Stimulated activated CD8-positive, alpha-beta memory T cell treated with anti-CD3 and anti-CD28 coated beads, Interleukin-15, amount 100 ng/mL, for 1 hour (primary cell): ENCODE measurements around the gene MAP3K13.

Experiments
- DNase-seq: peaks from one replicate; pipeline ENCODE4 v3.0.0-alpha.2; 2020; ENCODE audit warnings: low read depth

The MAP3K13 gene, protein sequence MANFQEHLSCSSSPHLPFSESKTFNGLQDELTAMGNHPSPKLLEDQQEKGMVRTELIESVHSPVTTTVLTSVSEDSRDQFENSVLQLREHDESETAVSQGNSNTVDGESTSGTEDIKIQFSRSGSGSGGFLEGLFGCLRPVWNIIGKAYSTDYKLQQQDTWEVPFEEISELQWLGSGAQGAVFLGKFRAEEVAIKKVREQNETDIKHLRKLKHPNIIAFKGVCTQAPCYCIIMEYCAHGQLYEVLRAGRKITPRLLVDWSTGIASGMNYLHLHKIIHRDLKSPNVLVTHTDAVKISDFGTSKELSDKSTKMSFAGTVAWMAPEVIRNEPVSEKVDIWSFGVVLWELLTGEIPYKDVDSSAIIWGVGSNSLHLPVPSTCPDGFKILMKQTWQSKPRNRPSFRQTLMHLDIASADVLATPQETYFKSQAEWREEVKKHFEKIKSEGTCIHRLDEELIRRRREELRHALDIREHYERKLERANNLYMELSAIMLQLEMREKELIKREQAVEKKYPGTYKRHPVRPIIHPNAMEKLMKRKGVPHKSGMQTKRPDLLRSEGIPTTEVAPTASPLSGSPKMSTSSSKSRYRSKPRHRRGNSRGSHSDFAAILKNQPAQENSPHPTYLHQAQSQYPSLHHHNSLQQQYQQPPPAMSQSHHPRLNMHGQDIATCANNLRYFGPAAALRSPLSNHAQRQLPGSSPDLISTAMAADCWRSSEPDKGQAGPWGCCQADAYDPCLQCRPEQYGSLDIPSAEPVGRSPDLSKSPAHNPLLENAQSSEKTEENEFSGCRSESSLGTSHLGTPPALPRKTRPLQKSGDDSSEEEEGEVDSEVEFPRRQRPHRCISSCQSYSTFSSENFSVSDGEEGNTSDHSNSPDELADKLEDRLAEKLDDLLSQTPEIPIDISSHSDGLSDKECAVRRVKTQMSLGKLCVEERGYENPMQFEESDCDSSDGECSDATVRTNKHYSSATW

DNA sequence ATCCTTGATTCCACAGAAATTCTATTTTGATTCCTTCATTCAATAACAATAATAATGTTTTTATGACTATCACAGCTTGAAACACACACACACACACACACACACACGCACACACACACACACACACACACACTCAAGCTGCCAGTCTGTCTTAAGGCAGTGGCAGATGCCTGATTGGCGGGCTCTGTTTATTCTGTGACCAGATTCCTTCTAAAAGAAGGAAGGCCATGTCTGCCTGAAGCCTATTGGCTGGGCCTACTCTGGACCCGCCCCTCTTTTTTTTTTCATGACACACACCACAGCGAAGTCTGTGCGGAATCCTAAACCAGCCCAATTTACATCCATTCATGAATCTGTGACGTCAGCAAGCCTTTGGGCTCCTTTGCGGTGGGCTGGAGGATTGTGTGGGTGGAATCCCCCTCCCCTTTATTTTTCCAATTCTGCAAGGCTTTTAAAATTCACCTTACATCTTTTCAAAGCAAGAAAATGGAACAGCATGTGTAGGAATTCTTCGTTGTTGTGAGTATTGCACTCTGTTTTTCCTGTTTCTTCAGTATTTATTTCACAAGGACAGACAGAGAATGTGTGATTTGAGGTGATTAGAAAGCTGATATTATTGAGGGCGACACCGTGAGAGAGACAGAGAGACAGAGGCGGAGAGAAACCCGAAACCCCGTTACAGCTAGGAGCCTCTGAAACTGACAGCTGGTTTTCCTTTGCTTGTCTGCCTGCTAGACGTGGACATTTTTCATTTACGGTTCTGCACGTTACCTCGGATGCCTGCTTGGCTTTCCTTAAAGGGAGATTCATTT is at the start of gene MAP3K13:
Gene MAP3K13 (plus strand): TSS at position 287 of the 812 bp plus-strand sequence. CDS start 65,446 bp downstream, outside the sequence.
- no peak for DNase-seq

DNA sequence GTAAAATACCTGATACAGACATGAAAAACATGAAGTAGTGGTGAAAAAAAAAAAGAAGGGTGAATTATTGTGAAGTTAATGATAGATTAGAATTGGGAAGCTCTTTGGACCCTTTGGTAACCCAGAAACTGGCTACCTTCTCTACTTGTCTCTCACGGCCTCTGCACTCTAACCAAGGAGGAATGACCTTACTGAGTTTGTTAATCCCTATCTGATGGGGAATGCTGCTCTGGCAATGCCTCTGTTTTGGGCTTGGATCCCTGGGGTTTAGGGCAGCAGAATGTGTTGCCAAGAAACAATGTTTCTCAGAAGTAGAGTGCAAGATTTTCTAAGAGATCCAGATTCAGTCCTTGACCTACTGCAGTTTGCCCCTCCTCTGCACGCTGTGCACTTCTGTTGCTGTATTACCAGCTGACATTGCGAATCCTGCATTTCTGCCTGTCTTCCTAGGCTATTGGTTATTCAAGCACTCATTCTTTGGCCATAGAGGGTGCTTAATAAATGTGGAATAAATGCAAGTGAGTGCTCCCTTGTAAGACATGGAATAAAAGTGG is 49.2 kb upstream of the MAP3K13 start:
- DNase-seq, result no peak

DNA sequence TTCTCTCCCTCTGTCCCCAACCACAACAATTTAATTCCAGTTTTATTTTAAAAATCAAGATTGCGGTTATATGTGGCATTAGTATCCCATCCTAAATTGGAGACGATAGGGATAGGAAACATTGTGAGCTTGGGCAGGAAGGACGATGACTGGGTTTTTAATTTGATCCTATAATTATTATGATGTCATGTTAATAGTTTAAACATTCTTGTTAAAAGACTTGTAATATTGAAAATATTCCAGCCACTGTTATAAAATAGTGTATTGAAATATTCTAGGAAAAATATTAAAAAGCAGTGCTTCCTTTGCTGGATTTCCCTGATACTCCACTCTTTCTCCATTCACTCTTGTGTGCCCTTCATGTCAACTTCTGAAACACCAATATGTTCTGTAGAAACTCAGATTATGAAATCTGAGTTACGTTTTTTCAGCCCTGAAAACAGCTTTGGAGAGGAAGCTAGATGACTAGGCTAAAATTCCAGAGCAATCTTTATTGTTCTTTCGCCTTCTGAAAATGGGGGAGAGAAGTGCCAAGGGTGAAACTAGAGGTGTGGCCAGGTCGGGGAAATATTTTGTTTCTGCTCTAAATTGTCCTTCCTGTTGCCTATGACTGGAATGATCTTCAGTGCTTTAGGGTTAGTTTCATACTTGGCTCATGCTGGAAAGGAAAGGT is 46.1 kb upstream of the MAP3K13 start:
- DNase-seq, result no peak

DNA sequence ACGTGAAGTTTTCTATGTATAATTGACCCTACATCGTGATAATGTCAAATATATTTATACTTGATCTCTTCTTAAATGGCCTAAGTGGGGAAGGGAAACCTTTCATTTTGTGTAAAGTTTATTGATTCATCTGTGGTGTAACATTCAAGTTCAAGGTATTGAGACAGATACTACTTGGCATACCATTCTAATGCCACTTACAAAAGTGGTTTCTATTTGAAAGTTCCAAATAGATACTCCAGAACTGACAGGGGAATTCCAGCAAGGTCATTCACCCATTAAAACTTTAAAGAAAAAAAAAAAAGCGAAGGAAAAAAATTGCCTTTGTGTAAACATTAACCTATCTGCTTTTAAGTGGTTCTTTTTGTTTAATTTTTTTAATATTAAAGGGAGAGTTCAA is 45.3 kb upstream of the MAP3K13 start:
- no peak for DNase-seq

DNA sequence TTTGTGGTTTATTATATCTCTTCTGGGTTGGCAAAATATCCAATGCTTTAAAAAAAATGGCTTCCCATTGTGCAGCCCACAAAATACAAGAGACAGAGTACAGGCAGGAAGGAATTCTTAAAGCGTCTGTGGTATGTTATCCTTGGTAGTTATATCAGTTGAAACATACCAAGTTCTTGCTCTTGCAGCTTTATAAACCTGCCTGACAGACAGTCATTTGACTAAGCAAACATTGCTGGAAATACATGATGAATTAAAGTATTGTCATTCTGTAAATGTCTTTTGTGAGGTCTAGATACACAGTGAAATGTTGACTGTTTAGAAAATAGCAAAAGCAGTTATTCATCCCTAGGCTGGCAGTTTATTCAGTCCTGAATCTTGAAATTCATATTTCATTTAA is 44.8 kb upstream of the MAP3K13 start:
- no peak for DNase-seq

DNA sequence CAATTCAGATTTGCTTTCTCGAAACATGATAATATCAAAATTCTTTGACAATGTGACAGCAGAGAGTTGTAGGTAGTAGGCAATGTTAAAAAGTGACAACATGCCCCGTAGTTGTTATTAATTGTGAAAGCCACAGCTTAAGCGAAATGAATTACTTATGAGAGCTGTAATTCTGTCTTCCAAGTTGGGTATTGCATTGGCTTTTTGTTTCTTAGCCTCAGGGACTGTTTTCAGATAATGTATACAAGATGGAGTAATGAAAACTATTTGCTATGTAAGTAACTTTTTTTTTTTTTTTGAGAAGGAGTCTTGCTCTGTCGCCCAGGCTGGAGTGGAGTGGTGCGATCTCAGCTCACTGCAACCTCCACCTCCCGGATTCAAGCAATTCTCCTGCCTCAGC is 43.1 kb upstream of the MAP3K13 start:
- no peak for DNase-seq

DNA sequence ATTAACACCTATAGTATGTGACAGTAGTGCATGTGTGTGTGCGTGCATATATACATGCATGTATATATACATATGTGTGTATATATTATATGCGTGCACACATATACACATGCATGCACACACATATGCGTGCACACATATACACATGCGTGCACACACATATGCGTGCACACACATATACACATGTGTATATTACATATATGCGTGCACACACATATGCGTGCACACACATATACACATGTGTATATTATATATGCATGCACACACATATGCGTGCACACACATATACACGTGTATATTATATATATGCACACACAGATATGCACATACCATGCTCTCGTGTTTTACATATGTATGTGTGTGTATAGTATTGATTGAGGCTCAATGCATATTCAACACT is 42.0 kb upstream of the MAP3K13 start:
- DNase-seq, result no peak

DNA sequence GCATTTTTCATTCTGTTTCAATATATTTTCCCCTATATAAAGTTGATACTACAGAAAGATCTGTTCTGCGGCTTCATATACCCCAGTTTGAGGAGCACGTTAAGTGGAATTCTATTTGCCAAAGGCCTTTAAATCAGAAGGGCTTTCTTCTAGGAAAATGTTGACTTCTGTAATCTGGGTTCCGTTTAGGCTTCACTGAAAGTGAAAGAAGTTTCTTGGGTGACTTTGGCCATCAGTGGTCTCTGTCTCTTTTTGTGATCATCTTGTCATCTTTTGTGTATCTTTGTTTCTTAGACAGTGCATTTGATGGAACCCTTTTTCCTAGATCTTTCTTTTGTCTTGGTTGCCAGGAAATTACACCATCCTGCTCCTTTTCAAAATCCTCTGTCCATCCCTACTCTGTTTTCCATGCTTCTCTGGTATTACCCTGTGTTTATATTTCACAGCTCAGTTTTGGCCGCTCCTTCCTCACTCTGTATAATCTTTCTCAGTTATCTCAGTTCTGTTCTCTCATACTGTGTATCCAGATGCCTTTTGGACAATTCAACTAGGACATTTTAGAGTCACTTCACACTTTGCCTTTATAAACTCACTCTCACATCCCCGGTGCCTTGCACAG is 40.7 kb upstream of the MAP3K13 start:
- no peak for DNase-seq

DNA sequence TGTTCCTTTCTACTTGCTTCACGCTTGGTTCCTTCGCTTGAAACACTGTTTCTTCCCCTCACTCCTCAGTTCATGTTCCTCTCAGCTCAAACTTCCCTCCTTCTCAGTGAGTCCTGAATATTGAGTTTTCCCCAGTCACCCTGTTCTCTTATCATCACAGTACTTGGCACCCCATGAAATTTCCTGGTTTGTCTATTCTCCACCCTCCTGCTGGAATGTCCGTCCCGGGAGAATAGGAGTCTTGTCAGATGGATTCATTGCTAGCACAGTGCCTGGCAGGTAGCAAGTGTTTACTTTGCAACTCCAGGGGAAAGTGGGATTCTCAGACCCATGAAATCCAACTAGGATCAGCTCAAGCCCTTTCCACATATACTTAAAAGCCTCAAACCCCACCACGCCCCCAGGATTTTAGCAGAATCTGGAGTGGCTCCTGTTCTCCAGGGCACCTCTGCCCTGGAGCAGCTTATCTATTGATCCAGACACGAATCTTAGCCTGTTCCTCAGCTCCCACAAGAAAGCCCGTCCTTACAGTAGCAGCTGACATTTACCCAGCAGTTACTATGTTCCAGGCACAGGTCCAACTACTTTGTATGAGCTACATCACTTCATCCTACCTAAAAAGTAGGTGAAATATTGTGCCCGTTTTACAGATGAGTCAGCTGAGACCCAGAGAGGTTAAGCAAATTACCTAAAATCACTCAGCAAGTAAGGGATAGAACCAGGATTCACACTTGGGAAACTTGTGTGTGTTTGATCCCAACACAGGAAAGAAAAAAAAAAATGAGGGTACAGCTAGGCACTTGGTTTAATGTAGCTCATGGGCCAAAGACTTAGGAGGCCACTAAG is 36.8 kb upstream of the MAP3K13 start:
- no peak for DNase-seq

DNA sequence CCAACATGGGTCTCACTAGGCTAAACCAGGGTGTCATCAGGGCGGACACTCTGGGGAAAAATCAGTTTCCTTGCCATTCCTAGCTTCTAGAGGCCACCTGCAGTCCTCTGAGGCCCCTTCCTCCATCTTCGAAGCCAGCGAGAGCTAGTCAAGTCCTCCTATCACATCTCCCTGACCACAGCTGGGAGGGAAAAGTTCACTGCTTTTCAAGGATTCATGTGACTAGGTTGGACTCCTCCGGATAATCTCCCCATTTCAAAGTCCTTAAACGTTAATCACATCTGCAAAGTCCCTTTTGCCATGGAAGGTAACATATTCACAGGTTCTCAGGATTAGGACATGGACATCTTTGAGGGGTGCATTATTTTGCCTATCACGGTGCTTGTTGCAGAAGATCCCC is 35.9 kb upstream of the MAP3K13 start:
- DNase-seq, result no peak

DNA sequence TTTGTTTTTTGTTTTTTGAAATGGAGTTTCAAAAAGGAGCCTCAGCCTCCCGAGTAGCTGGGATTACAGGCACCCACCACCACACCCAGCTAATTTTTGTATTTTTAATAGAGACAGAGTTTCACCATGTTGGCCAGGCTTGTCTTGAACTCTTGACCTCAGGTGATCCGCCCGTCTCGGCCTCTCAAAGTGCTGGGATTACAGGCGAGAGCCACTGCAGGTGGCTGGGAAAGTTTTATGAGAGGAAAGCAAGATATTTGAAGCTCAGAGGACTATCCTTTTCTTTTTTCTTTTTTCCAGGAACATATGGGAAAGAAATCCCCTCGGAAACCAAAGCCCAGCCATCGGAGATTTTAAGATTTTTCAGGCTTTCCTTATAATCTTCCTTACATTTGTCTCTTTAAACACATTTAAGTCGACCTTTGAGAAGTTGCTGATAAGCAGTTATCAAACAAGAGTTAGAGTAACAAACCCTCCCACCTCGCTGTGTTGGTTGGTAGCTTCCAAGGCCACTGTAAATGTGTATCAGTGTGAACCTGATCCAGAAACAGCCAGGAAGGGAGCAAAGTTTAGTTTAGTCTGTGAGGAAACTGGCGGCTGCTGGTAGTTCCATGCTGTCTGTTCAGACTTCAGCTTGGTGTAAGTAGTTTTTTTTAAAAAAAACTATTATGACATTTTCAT is 34.5 kb upstream of the MAP3K13 start:
- no peak for DNase-seq

DNA sequence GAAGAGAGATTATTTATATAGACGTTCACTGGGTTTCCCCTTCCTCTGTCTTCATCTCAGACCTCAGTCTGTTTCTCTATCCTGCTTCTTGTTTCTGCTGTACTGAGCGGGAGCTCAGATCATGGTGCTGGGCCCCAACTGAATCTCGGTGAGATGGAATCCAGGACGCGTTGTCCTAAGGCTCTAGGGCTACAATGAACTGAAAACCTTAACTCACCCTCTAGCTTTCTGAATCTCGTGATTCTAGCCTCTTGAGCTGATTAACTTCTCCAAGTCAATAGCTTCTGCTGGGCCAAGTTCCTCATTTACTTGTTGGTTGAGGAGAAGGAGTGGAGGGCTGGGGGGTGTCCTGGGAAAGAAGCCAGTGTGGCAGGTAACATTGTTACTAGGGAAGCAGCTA is 32.7 kb upstream of the MAP3K13 start:
- DNase-seq, result no peak

DNA sequence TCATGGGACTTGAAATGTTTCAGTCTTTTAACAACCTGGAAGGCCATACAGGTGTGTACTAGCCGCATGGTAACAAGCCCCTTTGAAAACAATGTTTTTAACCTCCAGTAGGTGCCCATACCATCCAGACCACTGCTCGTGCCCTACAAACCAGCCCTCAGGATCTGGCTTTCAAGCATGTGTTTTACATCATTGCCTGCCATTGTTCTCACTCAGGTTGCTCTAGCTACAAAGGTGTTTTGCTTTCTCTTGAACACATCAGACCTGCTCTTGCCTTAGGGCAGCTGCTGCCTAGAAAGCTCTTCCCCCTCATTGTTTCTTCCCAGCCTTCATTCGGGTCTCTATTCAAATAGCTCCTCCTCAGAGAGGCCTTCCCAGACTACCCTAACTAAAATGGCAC is 32.3 kb upstream of the MAP3K13 start:
- DNase-seq, result no peak

DNA sequence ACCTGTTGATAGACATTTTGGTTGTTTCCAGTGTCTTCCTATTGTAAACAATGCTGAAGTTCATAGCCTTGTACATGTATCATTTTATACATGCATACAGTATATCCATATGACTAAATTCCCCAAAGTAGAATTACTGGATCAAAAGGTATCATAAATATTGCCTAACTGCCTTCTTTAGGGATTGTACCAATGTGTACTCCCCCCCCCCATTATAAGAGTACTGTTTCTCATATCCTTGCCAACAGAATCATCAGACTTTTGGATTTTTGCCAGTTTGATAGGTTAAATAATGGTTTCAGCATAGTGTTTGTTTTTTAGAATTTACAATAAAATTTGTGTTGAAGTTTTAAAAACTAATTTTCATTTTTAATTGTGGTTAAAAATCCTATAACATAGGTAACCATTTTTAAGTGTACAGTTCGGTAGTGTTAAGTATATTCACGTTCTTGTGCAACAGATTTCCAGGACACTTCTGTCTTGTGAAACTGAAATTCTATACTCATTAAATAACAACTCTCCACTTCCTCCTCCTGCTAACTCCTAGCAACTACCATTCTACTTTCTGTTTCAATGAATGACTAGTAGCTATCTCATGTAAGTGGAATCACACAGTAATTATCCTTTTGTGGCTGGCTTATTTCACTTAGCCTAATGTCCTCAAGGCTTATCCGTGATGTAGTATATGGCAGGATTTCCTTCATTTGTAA is 30.8 kb upstream of the MAP3K13 start:
- DNase-seq, result no peak

DNA sequence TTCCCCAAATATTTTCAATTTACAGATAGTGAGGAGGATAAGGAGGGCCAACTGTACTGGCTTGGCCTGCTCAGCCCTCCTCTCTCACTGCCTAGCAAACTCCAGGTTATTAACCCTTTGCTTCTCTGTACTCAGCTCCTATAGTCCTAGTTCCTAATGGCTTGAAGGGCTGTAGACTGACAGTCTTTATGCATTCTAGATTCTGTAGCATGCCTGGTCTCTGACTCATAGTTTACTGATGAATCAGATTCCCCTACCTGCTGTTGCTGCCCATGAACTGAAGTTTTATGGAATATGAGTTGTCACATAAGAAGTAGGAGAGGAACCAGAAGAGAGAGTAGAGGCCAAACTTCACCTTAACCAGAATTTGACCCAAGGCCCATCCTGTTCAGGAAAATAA is 27.1 kb upstream of the MAP3K13 start:
- DNase-seq, result no peak

DNA sequence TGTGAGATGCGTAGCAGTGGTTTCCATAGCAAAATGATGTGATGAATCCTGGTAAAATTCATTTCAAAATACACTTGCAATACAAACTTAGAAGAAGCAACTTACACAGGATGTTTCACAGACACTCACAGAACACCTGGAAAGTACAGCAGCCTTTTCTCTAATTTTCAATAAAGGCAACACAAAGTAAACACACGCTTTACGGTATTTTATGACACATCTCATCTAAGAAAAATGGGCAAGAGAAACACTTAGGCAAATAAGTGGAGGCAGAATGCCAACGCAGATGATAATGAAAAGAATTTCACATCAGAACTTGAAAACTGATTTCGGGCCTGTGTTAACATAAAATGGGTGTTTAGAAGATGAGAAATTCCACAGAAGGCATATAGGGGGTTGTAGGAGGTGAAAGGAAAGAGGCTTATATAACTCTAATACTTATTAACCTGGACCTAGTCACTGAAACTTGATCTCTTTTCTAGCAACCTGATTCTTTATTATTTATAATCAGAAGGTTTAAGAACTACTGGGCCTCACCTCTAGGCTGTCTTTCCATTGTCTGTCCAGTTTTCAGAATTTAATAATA is 25.6 kb upstream of the MAP3K13 start:
- DNase-seq, result no peak

DNA sequence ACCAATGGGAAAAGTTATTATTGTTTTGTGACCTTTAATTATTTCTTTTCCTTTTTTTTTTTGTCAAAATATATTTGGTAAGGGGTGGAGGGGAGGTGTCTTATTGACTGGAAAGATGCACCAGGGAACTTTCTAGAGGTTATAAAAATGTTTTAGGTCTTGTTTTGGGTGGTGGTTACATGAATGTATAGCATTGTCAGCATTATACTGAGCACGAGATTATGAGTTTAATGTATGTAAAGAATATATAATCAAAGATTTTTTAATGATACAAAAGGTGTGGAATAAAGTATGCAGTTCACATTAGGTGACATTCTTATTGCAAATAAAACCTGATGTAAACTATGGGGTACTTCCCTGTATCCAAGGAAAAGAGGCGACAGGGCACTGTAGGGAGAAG is 23.0 kb upstream of the MAP3K13 start:
- no peak for DNase-seq

DNA sequence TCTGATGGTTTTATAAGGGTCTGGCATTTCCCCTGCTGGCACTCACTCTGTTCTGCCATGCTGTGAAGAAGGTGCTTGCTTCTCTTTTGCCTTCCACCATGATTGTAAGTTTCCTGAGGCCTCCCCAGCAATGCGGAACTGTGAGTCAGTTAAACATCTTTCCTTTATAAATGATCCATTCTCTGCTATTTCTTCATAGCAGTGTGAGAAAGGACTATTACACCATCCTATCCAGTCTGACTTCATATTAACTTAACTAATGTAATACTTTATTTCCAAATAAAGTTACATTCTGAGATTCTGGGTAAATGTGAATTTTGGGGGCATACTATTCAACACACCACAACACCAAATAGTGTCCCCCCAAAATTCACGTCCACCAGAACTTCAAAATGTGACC is 22.2 kb upstream of the MAP3K13 start:
- no peak for DNase-seq
